T-helper 2 cell treated with Interferon-gamma antibody and Interleukin-4, amounts not matched to agents 5 μg/mL and 100 μg/mL, for 36 hours (primary cell): ENCODE results near the gene UFSP2.

ENCODE experiments used
- DNase-seq: peaks from one replicate; pipeline ENCODE4 v3.0.0; 2021; ENCODE audit warnings: low spot score
- H3K27ac Mint-ChIP-seq: one replicate; pipeline ENCODE4 v1.8.0; 2021; ENCODE audit warnings: mild to moderate bottlenecking, mixed read lengths
- H3K27me3 Mint-ChIP-seq: one replicate; pipeline ENCODE4 v1.8.0; 2021; ENCODE audit warnings: low read depth, mixed read lengths
- H3K36me3 Mint-ChIP-seq: one replicate; pipeline ENCODE4 v1.8.0; 2021; ENCODE audit warnings: low read depth, mixed read lengths
- H3K4me1 Mint-ChIP-seq: one replicate; pipeline ENCODE4 v1.8.0; 2021; ENCODE audit warnings: low read depth, mixed read lengths
- H3K4me3 Mint-ChIP-seq: one replicate; pipeline ENCODE4 v1.8.0; 2022; ENCODE audit warnings: mild to moderate bottlenecking, moderate library complexity, mixed read lengths
- H3K9me3 Mint-ChIP-seq: one replicate; pipeline ENCODE4 v1.8.0; 2021; ENCODE audit warnings: mixed read lengths

UFSP2 gene

GRCh38 chr4:185384061-185384460, 41.7 kb downstream of the UFSP2 start:
- peaks cover 5% of the 10 kb centered on the region for H3K9me3 Mint-ChIP-seq
- no peak for DNase-seq
- no peaks in the 10 kb centered on the region for H3K27me3 Mint-ChIP-seq
- peaks cover 6% of the 10 kb centered on the region for H3K36me3 Mint-ChIP-seq
- peaks cover 16% of the 10 kb centered on the region for H3K4me1 Mint-ChIP-seq
- H3K4me3 Mint-ChIP-seq: no peak overlapping the region
- H3K27ac Mint-ChIP-seq: no peak overlapping the region

GRCh38 chr4:185383451-185383850, 42.3 kb downstream of the UFSP2 start:
- Mint-ChIP-seq H3K27me3 (no peaks in the 10 kb centered on the region), H3K4me3 (no peak overlapping the region), H3K36me3 (peaks cover 6% of the 10 kb centered on the region), H3K9me3 (peaks cover 5% of the 10 kb centered on the region), H3K27ac (no peak overlapping the region), H3K4me1 (peaks cover 16% of the 10 kb centered on the region)
- DNase-seq: no peak

GRCh38 chr4:185382754-185383153, 43.0 kb downstream of the UFSP2 start:
- Mint-ChIP-seq H3K27me3 (no peaks in the 10 kb centered on the region), H3K36me3 (peaks cover 6% of the 10 kb centered on the region), H3K4me3 (no peak overlapping the region), H3K27ac (no peak overlapping the region), H3K4me1 (peaks cover 16% of the 10 kb centered on the region), H3K9me3 (peaks cover 5% of the 10 kb centered on the region)
- no peak for DNase-seq

- peaks cover 16% of the 10 kb centered on the region for H3K4me1 Mint-ChIP-seq
- H3K36me3 Mint-ChIP-seq: peaks cover 6% of the 10 kb centered on the region
- peaks cover 5% of the 10 kb centered on the region for H3K9me3 Mint-ChIP-seq
- DNase-seq: no peak
- no peak overlapping the region for H3K27ac Mint-ChIP-seq
- no peaks in the 10 kb centered on the region for H3K27me3 Mint-ChIP-seq
- H3K4me3 Mint-ChIP-seq: no peak overlapping the region
These were observed 44.2 kb downstream of the UFSP2 start for GRCh38 chr4:185381288-185382196.

GRCh38 chr4:185380320-185380719, 45.4 kb downstream of the UFSP2 start:
- no peaks in the 10 kb centered on the region for H3K27me3 Mint-ChIP-seq
- H3K4me3 Mint-ChIP-seq: no peak overlapping the region
- no peak overlapping the region for H3K27ac Mint-ChIP-seq
- peaks cover 6% of the 10 kb centered on the region for H3K36me3 Mint-ChIP-seq
- DNase-seq: no peak
- peaks cover 5% of the 10 kb centered on the region for H3K9me3 Mint-ChIP-seq
- H3K4me1 Mint-ChIP-seq: peaks cover 11% of the 10 kb centered on the region

- peaks cover 6% of the 10 kb centered on the region for H3K36me3 Mint-ChIP-seq
- H3K27ac Mint-ChIP-seq: no peak overlapping the region
- no peaks in the 10 kb centered on the region for H3K27me3 Mint-ChIP-seq
- peaks cover 6% of the 10 kb centered on the region for H3K4me1 Mint-ChIP-seq
- no peak overlapping the region for H3K4me3 Mint-ChIP-seq
- DNase-seq: no peak
- peaks cover 5% of the 10 kb centered on the region for H3K9me3 Mint-ChIP-seq
These were observed 46.2 kb downstream of the UFSP2 start for GRCh38 chr4:185379326-185380295.

- no peaks in the 10 kb centered on the region for H3K36me3 Mint-ChIP-seq
- peaks cover 5% of the 10 kb centered on the region for H3K9me3 Mint-ChIP-seq
- peaks cover 1% of the 10 kb centered on the region for H3K4me1 Mint-ChIP-seq
- DNase-seq: no peak
- no peak overlapping the region for H3K27ac Mint-ChIP-seq
- no peaks in the 10 kb centered on the region for H3K27me3 Mint-ChIP-seq
- H3K4me3 Mint-ChIP-seq: no peak overlapping the region
These were observed 47.5 kb downstream of the UFSP2 start for GRCh38 chr4:185378264-185378663.

- H3K4me3 Mint-ChIP-seq: no peak overlapping the region
- H3K27ac Mint-ChIP-seq: no peak overlapping the region
- no peaks in the 10 kb centered on the region for H3K36me3 Mint-ChIP-seq
- no peak for DNase-seq
- peaks cover 1% of the 10 kb centered on the region for H3K4me1 Mint-ChIP-seq
- H3K27me3 Mint-ChIP-seq: no peaks in the 10 kb centered on the region
- no peaks in the 10 kb centered on the region for H3K9me3 Mint-ChIP-seq
These were observed 51.2 kb downstream of the UFSP2 start for GRCh38 chr4:185374573-185374972.

GRCh38 chr4:185374027-185374426, 51.7 kb downstream of the UFSP2 start:
- H3K27ac Mint-ChIP-seq: no peak overlapping the region
- no peaks in the 10 kb centered on the region for H3K36me3 Mint-ChIP-seq
- H3K4me3 Mint-ChIP-seq: no peak overlapping the region
- peaks cover 1% of the 10 kb centered on the region for H3K4me1 Mint-ChIP-seq
- no peak for DNase-seq
- no peaks in the 10 kb centered on the region for H3K9me3 Mint-ChIP-seq
- no peaks in the 10 kb centered on the region for H3K27me3 Mint-ChIP-seq

GRCh38 chr4:185371702-185372101, 54.1 kb downstream of the UFSP2 start:
- Mint-ChIP-seq H3K4me3 (no peak overlapping the region), H3K27ac (no peak overlapping the region), H3K27me3 (no peaks in the 10 kb centered on the region), H3K4me1 (peaks cover 1% of the 10 kb centered on the region), H3K36me3 (no peaks in the 10 kb centered on the region), H3K9me3 (no peaks in the 10 kb centered on the region)
- DNase-seq: no peak

- H3K27me3 Mint-ChIP-seq: no peaks in the 10 kb centered on the region
- no peaks in the 10 kb centered on the region for H3K9me3 Mint-ChIP-seq
- no peaks in the 10 kb centered on the region for H3K36me3 Mint-ChIP-seq
- DNase-seq: no peak
- peaks cover 1% of the 10 kb centered on the region for H3K4me1 Mint-ChIP-seq
- H3K27ac Mint-ChIP-seq: no peak overlapping the region
- no peak overlapping the region for H3K4me3 Mint-ChIP-seq
These were observed 55.4 kb downstream of the UFSP2 start for GRCh38 chr4:185370268-185370949.

- Mint-ChIP-seq H3K27ac (no peak overlapping the region), H3K9me3 (no peaks in the 10 kb centered on the region), H3K4me3 (no peak overlapping the region), H3K36me3 (no peaks in the 10 kb centered on the region), H3K4me1 (peaks cover 1% of the 10 kb centered on the region), H3K27me3 (no peaks in the 10 kb centered on the region)
- no peak for DNase-seq
These were observed 56.0 kb downstream of the UFSP2 start for GRCh38 chr4:185369731-185370130.

- DNase-seq: no peak
- Mint-ChIP-seq H3K36me3 (no peaks in the 10 kb centered on the region), H3K9me3 (no peaks in the 10 kb centered on the region), H3K4me1 (peaks cover under 1% of the 10 kb centered on the region), H3K27ac (no peak overlapping the region), H3K4me3 (no peak overlapping the region), H3K27me3 (no peaks in the 10 kb centered on the region)
These were observed 60.9 kb downstream of the UFSP2 start for GRCh38 chr4:185364886-185365285.
